ENCODE results near the gene SUSD3.

SUSD3 gene

GRCh38 chr9:93051680-93052089 is 6.8 kb upstream of the SUSD3 start:
- H3K4me1 ChIP-seq (ENCODE audit: control insufficient read depth, insufficient read depth, low read length, poor library complexity, severe bottlenecking) = peaks cover 2% of the 10 kb centered on the region
- no peak overlapping the region for H3K27ac ChIP-seq (ENCODE audit: insufficient read depth, low read length, poor library complexity, severe bottlenecking)
- no peaks in the 10 kb centered on the region for H3K27me3 ChIP-seq (replicated peaks; ENCODE audit: control insufficient read depth, insufficient read depth, low read length, poor library complexity, severe bottlenecking)
- H3K4me3 ChIP-seq (ENCODE audit: insufficient read depth, low read depth, low read length, poor library complexity, severe bottlenecking) = no peak overlapping the region
- no peak for DNase-seq
- H3K9me3 ChIP-seq (ENCODE audit: control insufficient read depth, low read length) = no peaks in the 10 kb centered on the region
- no peaks in the 10 kb centered on the region for H3K36me3 ChIP-seq (ENCODE audit: control insufficient read depth, insufficient read depth, low read length)

- H3K4me3 ChIP-seq (ENCODE audit: insufficient read depth, low read depth, low read length, poor library complexity, severe bottlenecking) = no peak overlapping the region
Observed at GRCh38 chr9:93052791-93053540, 5.5 kb upstream of the SUSD3 start.

GRCh38 chr9:93053781-93054331 is 4.6 kb upstream of the SUSD3 start:
- no peak for DNase-seq
- no peaks in the 10 kb centered on the region for H3K9me3 ChIP-seq (ENCODE audit: control insufficient read depth, low read length)
- H3K36me3 ChIP-seq (ENCODE audit: control insufficient read depth, insufficient read depth, low read length) = no peaks in the 10 kb centered on the region
- no peak overlapping the region for H3K4me3 ChIP-seq (ENCODE audit: insufficient read depth, low read depth, low read length, poor library complexity, severe bottlenecking)
- peaks cover 13% of the 10 kb centered on the region for H3K4me1 ChIP-seq (ENCODE audit: control insufficient read depth, insufficient read depth, low read length, poor library complexity, severe bottlenecking)
- no peak overlapping the region for H3K27ac ChIP-seq (ENCODE audit: insufficient read depth, low read length, poor library complexity, severe bottlenecking)
- no peaks in the 10 kb centered on the region for H3K27me3 ChIP-seq (replicated peaks; ENCODE audit: control insufficient read depth, insufficient read depth, low read length, poor library complexity, severe bottlenecking)

More at GRCh38 chr9:93052791-93053540, 5.5 kb upstream of the SUSD3 start:
- Histone ChIP-seq H3K27me3 (replicated peaks; ENCODE audit: control insufficient read depth, insufficient read depth, low read length, poor library complexity, severe bottlenecking) (no peaks in the 10 kb centered on the region), H3K27ac (ENCODE audit: insufficient read depth, low read length, poor library complexity, severe bottlenecking) (no peak overlapping the region), H3K9me3 (ENCODE audit: control insufficient read depth, low read length) (no peaks in the 10 kb centered on the region), H3K36me3 (ENCODE audit: control insufficient read depth, insufficient read depth, low read length) (no peaks in the 10 kb centered on the region), H3K4me1 (ENCODE audit: control insufficient read depth, insufficient read depth, low read length, poor library complexity, severe bottlenecking) (peaks cover 4% of the 10 kb centered on the region)
- DNase-seq = no peak

- Histone ChIP-seq H3K27ac (ENCODE audit: insufficient read depth, low read length, poor library complexity, severe bottlenecking) (no peak overlapping the region), H3K4me1 (ENCODE audit: control insufficient read depth, insufficient read depth, low read length, poor library complexity, severe bottlenecking) (peaks cover 18% of the 10 kb centered on the region)
Observed at GRCh38 chr9:93054758-93055704, 3.5 kb upstream of the SUSD3 start.

GRCh38 chr9:93057042-93057702 is 1.3 kb upstream of the SUSD3 start:
- DNase-seq = no peak
- Histone ChIP-seq H3K27ac (ENCODE audit: insufficient read depth, low read length, poor library complexity, severe bottlenecking) (peak overlapping the region; percentile 46), H3K9me3 (ENCODE audit: control insufficient read depth, low read length) (no peaks in the 10 kb centered on the region), H3K27me3 (replicated peaks; ENCODE audit: control insufficient read depth, insufficient read depth, low read length, poor library complexity, severe bottlenecking) (no peaks in the 10 kb centered on the region), H3K4me1 (ENCODE audit: control insufficient read depth, insufficient read depth, low read length, poor library complexity, severe bottlenecking) (peaks cover 40% of the 10 kb centered on the region), H3K36me3 (ENCODE audit: control insufficient read depth, insufficient read depth, low read length) (no peaks in the 10 kb centered on the region), H3K4me3 (ENCODE audit: insufficient read depth, low read depth, low read length, poor library complexity, severe bottlenecking) (no peak overlapping the region)

More at GRCh38 chr9:93054758-93055704, 3.5 kb upstream of the SUSD3 start:
- DNase-seq = no peak
- no peaks in the 10 kb centered on the region for H3K36me3 ChIP-seq (ENCODE audit: control insufficient read depth, insufficient read depth, low read length)
- H3K4me3 ChIP-seq (ENCODE audit: insufficient read depth, low read depth, low read length, poor library complexity, severe bottlenecking) = no peak overlapping the region
- H3K9me3 ChIP-seq (ENCODE audit: control insufficient read depth, low read length) = no peaks in the 10 kb centered on the region
- no peaks in the 10 kb centered on the region for H3K27me3 ChIP-seq (replicated peaks; ENCODE audit: control insufficient read depth, insufficient read depth, low read length, poor library complexity, severe bottlenecking)

DNA sequence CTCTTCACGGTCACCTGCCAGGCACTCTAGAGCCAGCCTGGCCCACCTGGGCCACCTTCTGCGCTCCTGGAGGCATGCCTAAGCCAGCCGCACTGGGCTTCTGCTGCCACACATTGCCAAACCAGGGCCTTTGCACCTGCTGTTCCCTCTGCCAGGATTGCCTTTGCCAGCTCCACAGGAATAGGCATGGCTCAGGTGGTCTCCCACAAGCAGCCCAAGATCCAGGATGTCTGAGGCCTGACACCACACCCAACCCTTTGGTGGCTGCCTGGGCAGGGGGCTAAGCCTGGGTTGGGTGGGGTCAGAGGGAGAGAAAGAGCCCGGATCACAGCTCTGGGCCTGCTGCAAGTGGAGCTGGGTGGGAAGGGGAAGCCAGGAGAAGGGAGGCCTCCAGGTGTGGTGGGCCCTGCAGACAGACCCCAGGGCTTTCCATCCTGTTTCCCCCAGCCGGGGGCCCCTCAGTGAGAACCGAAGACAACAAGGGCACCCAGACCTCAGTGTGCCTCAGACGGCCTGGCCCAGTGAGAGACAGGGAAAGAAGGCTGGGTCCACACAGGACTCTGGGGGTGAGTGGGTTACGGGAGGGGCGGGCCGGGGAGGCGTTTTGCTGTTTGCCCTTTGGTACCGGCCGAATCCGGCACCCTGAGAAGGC is 672 bp upstream of the SUSD3 start:
- Histone ChIP-seq H3K27me3 (replicated peaks; ENCODE audit: control insufficient read depth, insufficient read depth, low read length, poor library complexity, severe bottlenecking) (no peaks in the 10 kb centered on the region), H3K4me3 (ENCODE audit: insufficient read depth, low read depth, low read length, poor library complexity, severe bottlenecking) (no peak overlapping the region), H3K36me3 (ENCODE audit: control insufficient read depth, insufficient read depth, low read length) (no peaks in the 10 kb centered on the region), H3K4me1 (ENCODE audit: control insufficient read depth, insufficient read depth, low read length, poor library complexity, severe bottlenecking) (peaks cover 46% of the 10 kb centered on the region), H3K9me3 (ENCODE audit: control insufficient read depth, low read length) (no peaks in the 10 kb centered on the region), H3K27ac (ENCODE audit: insufficient read depth, low read length, poor library complexity, severe bottlenecking) (peak overlapping the region; percentile 46)
- peak in 1 of 3 donors; percentile 10 for DNase-seq

DNA sequence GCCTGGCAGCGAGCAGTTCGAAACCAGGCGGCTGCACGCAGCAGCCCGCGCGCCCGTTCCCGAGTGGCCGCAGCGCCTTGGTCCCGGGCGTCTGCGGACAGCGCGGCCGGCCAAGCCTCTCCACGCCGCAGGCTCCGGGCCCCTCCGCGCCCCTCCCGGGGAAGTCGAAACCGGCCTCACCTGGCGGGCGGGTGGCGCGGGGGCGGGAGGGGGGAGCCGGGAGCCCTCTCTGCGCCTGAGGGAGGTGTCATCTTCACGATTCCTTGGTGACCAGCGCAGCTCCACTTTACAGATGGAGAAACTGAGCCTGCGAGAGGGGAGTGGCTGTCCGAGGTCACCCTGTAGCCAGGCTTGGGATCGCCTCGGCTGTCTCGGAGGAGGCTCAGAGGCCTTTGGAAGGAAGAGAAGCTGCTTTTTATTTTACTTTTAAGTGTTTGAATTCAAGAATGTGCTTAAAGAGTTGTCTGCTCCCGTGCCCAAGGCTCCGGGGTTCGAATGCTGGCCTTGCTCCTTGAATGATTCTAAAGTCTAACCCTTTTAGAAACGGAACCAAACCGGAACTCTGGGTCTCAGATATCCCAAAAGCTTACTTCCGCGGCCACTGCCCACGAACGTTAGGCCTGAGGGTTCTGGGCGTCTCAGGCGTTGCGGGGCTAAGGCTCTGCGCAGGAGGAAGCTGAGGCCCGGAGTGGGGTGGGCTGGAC is 662 bp downstream of the SUSD3 start:
- Histone ChIP-seq H3K4me3 (ENCODE audit: insufficient read depth, low read depth, low read length, poor library complexity, severe bottlenecking) (peak overlapping the region; percentile 66), H3K36me3 (ENCODE audit: control insufficient read depth, insufficient read depth, low read length) (no peaks in the 10 kb centered on the region), H3K4me1 (ENCODE audit: control insufficient read depth, insufficient read depth, low read length, poor library complexity, severe bottlenecking) (peaks cover 60% of the 10 kb centered on the region), H3K27me3 (replicated peaks; ENCODE audit: control insufficient read depth, insufficient read depth, low read length, poor library complexity, severe bottlenecking) (no peaks in the 10 kb centered on the region), H3K27ac (ENCODE audit: insufficient read depth, low read length, poor library complexity, severe bottlenecking) (peak overlapping the region; percentile 89), H3K9me3 (ENCODE audit: control insufficient read depth, low read length) (no peaks in the 10 kb centered on the region)
- DNase-seq = peak in 1 of 3 donors; percentile 15

DNA sequence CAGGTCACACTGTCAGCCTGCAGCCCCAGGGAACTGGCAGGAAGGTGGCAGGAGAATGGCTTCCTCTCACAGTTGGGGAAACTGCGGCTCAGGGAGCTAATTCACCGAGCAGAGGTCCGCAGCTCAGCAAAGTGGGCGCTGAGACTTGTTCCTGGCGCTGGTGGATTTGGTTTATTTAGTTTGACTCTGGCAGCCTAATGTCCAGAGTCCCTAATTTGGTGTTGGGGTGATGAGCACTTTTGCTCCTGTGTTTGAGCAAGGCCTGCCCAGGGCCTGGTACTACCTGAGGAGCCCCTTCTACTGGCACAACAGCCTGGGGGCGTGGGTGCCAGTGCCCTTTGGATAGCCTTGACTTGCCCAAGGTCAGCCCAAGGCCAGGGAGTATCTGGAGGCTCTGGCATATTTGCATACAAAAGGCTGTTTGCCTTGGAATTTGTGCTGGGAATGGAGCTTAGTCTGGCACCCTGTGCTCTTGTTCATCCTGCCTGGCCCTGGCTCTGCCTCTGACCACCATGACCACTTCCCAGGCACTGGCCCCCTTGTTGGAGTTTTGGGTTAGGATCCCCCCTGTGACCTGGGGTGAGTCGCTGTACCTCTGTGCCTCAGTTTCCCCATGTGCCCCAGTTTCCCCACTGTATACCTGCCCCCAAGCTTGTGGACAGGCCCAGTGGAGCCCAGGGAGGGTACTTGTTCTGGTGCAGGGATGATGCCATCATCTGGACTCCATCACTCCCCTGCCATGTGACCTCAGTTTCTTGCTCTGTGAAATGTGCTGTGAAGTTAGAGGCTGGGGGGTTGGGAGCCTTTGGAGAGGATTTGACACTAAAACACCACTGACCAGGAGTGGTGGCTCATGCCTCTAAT is 1.4 kb downstream of the SUSD3 start:
- DNase-seq = no peak
- Histone ChIP-seq H3K27ac (ENCODE audit: insufficient read depth, low read length, poor library complexity, severe bottlenecking) (peak overlapping the region; percentile 89), H3K4me1 (ENCODE audit: control insufficient read depth, insufficient read depth, low read length, poor library complexity, severe bottlenecking) (peaks cover 65% of the 10 kb centered on the region), H3K9me3 (ENCODE audit: control insufficient read depth, low read length) (no peaks in the 10 kb centered on the region), H3K4me3 (ENCODE audit: insufficient read depth, low read depth, low read length, poor library complexity, severe bottlenecking) (peak overlapping the region; percentile 66), H3K36me3 (ENCODE audit: control insufficient read depth, insufficient read depth, low read length) (peaks cover 4% of the 10 kb centered on the region), H3K27me3 (replicated peaks; ENCODE audit: control insufficient read depth, insufficient read depth, low read length, poor library complexity, severe bottlenecking) (no peaks in the 10 kb centered on the region)
